GM12891 (cell line): ENCODE measurements around the gene PRR32.
A peak's percentile ranks its signal among the peaks of the same experiment; 100 is the strongest.

Experiments used
- DNase-seq: peaks from one replicate; pipeline ENCODE4 v3.0.0; 2011; ENCODE audit warnings: low spot score; ENCODE audit not compliant: insufficient read length
- FAIRE-seq: peaks from 2 replicates; lab custom pipeline; 2011; peaks lifted over from hg19 to GRCh38; lab: Jason Lieb, UNC
- PAX5 ChIP-seq: IDR thresholded peaks from 2 replicates; pipeline ENCODE4 v1.6.1; 2011; ENCODE audit warnings: low read length, moderate library complexity, mild to moderate bottlenecking; ENCODE audit not compliant: insufficient read depth, severe bottlenecking
- POLR2A ChIP-seq: IDR thresholded peaks from 2 replicates; pipeline ENCODE4 v1.6.1; 2011; ENCODE audit warnings: low read depth, low read length, control low read depth
- POLR2AphosphoS5 ChIP-seq: IDR thresholded peaks from 2 replicates; pipeline ENCODE4 v1.6.1; 2011; ENCODE audit warnings: low read depth, low read length, control low read depth
- POU2F2 ChIP-seq: IDR thresholded peaks from 2 replicates; pipeline ENCODE4 v1.6.1; 2011; ENCODE audit warnings: low read depth, mild to moderate bottlenecking, control low read depth, low read length, moderate library complexity
- SPI1 ChIP-seq: IDR thresholded peaks from 2 replicates; pipeline ENCODE4 v1.6.1; 2011; ENCODE audit warnings: low read depth, low read length, control low read depth
- TAF1 ChIP-seq: IDR thresholded peaks from 2 replicates; pipeline ENCODE4 v1.6.1; 2011; ENCODE audit warnings: low read depth, low read length, control low read depth

Gene PRR32

DNA sequence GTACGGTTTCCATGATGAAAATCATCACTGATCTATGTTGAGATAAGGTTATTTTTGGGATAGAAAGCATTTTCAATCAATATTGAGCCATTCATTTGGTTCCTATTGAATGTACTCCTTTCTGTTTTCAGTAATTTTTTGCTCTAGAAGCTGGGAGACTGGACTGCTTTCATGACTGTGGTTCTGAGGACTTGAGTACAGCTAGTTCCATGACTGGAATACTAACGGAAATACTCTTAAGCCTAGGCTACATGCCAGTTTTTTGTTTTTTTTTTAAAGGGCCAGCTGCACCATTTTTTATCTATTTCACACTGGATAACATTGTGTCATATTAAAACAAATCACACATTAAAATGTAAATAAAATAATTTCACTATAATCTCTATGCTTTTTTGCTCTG, 16.7 kb downstream of the PRR32 start:
- DNase-seq, result no peak
- FAIRE-seq, result no peak
- TF ChIP-seq TAF1 (no peak), POLR2AphosphoS5 (no peak), SPI1 (no peak), POLR2A (no peak), PAX5 (no peak), POU2F2 (no peak)

DNA sequence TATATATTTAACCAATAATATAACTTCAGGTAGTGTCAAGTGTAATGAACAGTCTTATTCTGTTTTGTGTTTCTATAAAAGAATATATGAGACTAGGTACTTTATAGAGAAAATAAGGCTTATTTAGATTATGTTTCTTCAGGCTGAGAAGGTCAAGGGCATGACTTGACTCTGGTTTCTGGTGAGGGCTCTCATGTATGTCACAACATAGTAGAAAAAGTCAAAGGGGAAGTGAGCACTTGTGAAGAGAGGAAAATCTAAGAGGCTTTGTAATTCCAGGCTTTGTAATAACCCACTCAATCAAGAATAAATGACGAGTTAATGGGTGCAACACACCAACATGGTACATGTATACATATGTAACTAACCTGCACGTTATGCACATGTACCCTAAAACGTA, 27.6 kb downstream of the PRR32 start:
- FAIRE-seq, result no peak
- no peak for TF ChIP-seq POU2F2
- TF ChIP-seq PAX5, result no peak
- no peak for TF ChIP-seq SPI1
- no peak for DNase-seq

DNA sequence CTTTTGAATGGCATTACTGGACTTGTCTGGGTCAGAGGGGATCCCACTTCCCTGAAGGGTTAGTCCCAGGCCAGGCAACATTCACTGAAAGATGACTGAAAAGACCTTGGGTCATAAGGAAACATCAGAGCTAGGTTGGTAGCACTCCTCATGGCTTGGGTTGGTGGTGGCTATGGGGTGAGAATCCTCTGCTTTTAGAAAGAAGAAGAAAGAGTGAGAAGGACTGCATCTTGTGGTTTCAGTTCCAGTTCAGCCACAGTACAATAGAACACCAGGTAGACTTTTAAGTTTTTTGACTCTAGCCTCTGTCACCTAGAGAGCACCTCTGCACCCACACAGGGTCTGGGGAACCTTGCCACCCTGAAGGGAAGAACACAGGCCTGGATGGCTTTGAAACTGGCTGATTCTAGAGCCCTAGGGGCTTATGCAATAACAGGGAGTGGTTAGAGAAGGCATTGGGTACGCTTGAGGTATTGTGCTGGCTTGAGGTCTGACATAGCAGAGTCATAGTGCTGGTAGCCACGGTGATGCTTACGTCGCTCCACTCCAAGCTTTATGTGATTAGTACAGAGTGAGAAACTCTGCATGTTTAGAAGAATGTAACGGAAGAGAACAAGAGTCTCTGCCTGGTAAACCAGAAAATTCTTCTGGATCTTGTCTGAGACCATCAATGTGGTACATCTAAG, 36.5 kb downstream of the PRR32 start:
- DNase-seq, result no peak
- peak; percentile 13 for FAIRE-seq
- TF ChIP-seq POU2F2, result no peak
- no peak for TF ChIP-seq POLR2AphosphoS5
- TF ChIP-seq TAF1, result no peak
- TF ChIP-seq PAX5, result no peak
- no peak for TF ChIP-seq POLR2A
